Cerebellar nuclear complex (tissue), 1 donor: ENCODE measurements around the gene GRIK5.
"Not testable (repeated sequence)": the region's sequence is repeated elsewhere in the genome, so short reads cannot be mapped to it uniquely, and the experiment has no call there.

Source experiments
- DNase-seq, 2 experiments: peaks; one replicate each; lab custom pipeline; 2025; lab: John Stamatoyannopoulos, UW

Gene GRIK5

GRCh38 chr19:42017040-42017439 is 53.0 kb downstream of the GRIK5 start:
- no peak for DNase-seq

GRCh38 chr19:42012747-42013146 is 57.3 kb downstream of the GRIK5 start:
- not testable (repeated sequence) for DNase-seq

GRCh38 chr19:42010245-42011126 is 59.5 kb downstream of the GRIK5 start:
- no peak for DNase-seq

GRCh38 chr19:42006569-42006968 is 63.4 kb downstream of the GRIK5 start:
- no peak for DNase-seq

GRCh38 chr19:42005504-42005903 is 64.5 kb downstream of the GRIK5 start:
- no peak for DNase-seq

GRCh38 chr19:42003506-42004294 is 66.3 kb downstream of the GRIK5 start:
- DNase-seq = no peak

GRCh38 chr19:41999878-42000208 is 70.2 kb downstream of the GRIK5 start:
- DNase-seq = no peak

- DNase-seq = no peak
Observed at GRCh38 chr19:41999071-41999877, 70.7 kb downstream of the GRIK5 start.

GRCh38 chr19:41998246-41999020 is 71.6 kb downstream of the GRIK5 start:
- no peak for DNase-seq

- DNase-seq = no peak
Observed at GRCh38 chr19:41997851-41998229, 72.2 kb downstream of the GRIK5 start.

GRCh38 chr19:41997121-41997850 is 72.7 kb downstream of the GRIK5 start:
- DNase-seq = no peak

GRCh38 chr19:41995959-41996797 is 73.8 kb downstream of the GRIK5 start:
- DNase-seq = peak in 1 of 2 experiments; percentile 60

GRCh38 chr19:41994994-41995958 is 74.7 kb downstream of the GRIK5 start:
- DNase-seq = no peak

GRCh38 chr19:41994521-41994971 is 75.5 kb downstream of the GRIK5 start:
- DNase-seq = no peak

GRCh38 chr19:41993612-41994483 is 76.2 kb downstream of the GRIK5 start, which contains the start of gene ATP1A3:
Gene ATP1A3, minus strand, starts transcription at chr19:41994230. Its CDS starts 154 bp downstream, at chr19:41994076.
- no peak for DNase-seq

- not testable (repeated sequence) for DNase-seq
Observed at GRCh38 chr19:41991925-41992569, 78.0 kb downstream of the GRIK5 start.

- no peak for DNase-seq
Observed at GRCh38 chr19:41991025-41991424, 79.0 kb downstream of the GRIK5 start.
